HG02870 (cell line): ENCODE measurements around the gene DHRS9.

Source experiments
- ATAC-seq: cut with Tn5 transposase; IDR thresholded peaks from one replicate; pipeline ENCODE4 v1.9.1; 2021; ENCODE audit warnings: mild to moderate bottlenecking, moderate library complexity; ENCODE audit not compliant: unreplicated experiment

DHRS9 gene

DNA sequence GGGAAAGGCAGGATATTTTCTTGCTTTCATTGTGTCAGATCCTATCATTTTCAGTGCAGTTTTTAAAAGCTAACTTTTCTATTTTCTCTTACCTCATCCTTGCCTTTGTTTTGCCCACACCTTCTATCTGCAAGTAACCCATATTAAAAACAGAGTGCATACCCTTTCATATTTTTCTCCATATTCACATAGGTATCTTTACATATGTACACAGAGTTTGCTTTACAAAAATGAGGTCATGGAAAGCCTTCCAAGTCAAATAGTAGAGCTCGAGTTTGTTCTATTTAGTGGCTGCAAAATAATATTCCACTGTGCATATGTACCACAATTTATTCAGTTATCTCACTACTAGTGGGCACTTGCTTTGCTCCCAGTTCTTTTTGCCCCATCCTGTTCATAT, 3.9 kb upstream of the DHRS9 start:
- ATAC-seq, result no peak

- no peak for ATAC-seq
These were observed 3.4 kb upstream of the DHRS9 start for GRCh38 chr2:169065864-169066517.

DNA sequence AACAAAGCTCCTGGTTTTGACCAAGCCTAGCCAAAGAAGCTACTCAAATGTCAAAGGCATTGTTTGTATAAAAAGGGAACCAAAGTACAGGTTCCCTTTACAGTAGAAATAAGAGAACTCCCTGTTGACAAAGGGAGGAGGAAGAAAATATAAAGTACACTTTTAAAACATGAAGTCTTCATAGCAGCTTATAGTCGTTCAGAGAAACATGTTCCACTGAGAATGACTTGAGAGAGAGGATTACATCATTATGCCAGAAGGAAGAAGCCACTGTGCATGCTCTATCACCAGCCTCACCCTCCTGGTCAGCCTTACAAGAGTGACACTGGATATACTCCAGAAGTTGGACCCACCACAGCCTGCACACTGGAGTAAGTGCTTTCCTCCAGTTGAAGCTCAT, 2.5 kb upstream of the DHRS9 start:
- ATAC-seq, result no peak

- no peak for ATAC-seq
These were observed 470 bp downstream of the DHRS9 start for GRCh38 chr2:169069833-169070232.

GRCh38 chr2:169071455-169071854, 2.1 kb downstream of the DHRS9 start:
- no peak for ATAC-seq

GRCh38 chr2:169072163-169072925, 3.0 kb downstream of the DHRS9 start:
- ATAC-seq, result no peak

DNA sequence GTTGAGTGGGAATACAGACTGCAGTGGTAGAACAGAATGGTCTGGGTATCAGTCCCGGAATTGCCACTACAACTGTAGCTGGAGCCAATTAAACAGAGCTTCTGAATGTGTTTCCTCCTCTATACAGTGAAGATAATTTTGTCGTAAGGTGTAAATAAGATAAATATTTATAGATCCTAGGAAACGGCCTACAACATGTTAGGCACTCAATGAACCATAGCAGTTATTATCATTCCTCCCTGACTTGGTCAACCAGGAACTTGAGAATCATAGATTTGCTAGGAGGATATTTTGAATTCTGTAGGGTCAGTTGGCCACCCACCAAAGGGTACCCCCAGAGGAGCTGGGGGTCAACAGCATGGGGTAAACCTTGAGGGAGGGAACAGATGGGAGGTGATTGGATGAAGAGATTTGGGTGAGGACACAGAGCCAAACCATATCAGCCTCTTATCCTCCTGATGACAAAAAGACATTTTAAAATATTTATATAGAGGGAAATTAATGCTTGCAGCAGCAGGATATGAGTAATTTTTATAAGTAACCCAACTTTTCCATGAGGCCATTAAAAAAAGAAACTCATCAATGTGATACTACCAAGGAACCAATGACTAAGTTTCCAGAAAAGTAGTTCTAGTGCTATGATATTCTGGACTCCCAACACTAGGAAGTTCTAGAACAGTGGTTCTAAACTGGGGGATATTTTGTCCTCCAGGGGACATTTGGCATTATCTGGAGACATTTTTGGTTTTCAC, 4.0 kb downstream of the DHRS9 start:
- ATAC-seq, result no peak

GRCh38 chr2:169073963-169074751, 4.8 kb downstream of the DHRS9 start:
- ATAC-seq, result no peak

- ATAC-seq, result no peak
These were observed 8.4 kb downstream of the DHRS9 start for GRCh38 chr2:169077674-169078240.

DNA sequence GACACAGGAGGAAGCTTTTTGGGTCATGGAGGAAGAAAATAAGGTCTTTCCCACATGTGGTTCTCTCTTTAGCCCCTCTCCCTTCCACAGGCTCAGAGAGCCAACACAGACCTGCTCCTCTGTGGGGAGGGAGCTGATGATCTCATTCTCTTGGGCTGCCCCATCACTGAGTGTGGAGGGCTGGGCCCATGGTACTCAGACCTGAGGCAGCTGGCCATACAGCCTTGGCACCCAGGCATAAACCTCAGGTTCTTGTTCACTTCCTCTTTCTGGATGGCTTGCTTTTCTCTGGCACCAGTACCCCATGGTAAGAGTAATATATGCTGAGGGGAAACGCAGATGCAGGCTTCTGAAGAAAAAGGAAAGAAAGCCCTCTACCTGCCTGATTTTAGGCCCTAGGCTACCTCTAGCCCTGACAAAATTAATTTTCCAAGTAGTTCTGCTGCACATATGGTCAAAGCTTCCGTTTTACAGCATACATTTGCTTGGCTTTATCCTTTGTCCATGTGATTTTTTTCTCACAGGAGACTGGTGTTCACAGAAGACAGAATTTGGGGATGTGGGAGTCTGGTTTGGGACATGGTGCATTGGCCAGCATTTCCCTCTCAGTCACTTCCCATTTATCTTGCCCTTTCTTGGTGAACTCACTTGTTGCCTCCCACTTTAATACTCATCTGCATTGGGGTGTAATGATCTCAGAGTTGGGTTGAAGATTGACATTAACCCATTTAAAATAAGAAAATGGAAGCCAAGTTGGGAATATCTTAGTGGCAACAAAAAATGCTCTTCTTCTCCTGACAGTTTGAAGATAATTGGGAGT, 11.1 kb downstream of the DHRS9 start:
- ATAC-seq, result peak; percentile 45

GRCh38 chr2:169081551-169081950, 12.2 kb downstream of the DHRS9 start:
- no peak for ATAC-seq

GRCh38 chr2:169082995-169083394, 13.6 kb downstream of the DHRS9 start:
- ATAC-seq, result peak; percentile 82

DNA sequence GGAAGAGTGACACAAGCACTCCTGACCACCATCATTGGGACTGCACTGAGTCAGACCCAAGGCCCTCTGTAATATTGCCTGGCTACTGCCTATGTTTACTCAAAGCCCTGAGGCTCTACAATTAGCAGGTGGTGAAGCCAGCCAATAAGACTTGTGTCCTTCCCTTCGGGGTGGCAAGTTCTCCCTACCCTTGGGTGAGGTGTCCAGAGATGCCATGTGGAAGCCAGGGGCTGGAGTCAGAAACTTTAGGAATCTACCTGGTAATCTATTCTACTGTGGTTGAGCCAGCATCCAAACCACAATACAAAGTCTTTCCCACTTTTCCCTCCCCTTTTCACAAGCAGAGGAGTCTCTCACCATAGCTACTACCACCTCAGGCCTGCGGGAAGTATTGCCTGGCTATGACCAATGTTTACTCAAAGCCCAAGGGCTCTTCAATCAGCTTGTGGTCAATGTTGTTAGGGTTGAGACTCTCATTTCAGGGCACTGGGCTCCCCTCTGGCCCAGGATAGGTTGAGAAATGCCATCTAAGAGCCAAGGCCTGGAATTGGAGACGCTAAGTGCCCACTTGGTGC, 17.6 kb downstream of the DHRS9 start:
- ATAC-seq, result no peak

GRCh38 chr2:169087757-169088379, 18.5 kb downstream of the DHRS9 start:
- ATAC-seq, result no peak

- no peak for ATAC-seq
These were observed 19.8 kb downstream of the DHRS9 start for GRCh38 chr2:169089182-169089581.

- ATAC-seq, result no peak
These were observed 20.9 kb downstream of the DHRS9 start for GRCh38 chr2:169090133-169090820.

GRCh38 chr2:169091256-169091655, 21.9 kb downstream of the DHRS9 start:
- ATAC-seq, result no peak

DNA sequence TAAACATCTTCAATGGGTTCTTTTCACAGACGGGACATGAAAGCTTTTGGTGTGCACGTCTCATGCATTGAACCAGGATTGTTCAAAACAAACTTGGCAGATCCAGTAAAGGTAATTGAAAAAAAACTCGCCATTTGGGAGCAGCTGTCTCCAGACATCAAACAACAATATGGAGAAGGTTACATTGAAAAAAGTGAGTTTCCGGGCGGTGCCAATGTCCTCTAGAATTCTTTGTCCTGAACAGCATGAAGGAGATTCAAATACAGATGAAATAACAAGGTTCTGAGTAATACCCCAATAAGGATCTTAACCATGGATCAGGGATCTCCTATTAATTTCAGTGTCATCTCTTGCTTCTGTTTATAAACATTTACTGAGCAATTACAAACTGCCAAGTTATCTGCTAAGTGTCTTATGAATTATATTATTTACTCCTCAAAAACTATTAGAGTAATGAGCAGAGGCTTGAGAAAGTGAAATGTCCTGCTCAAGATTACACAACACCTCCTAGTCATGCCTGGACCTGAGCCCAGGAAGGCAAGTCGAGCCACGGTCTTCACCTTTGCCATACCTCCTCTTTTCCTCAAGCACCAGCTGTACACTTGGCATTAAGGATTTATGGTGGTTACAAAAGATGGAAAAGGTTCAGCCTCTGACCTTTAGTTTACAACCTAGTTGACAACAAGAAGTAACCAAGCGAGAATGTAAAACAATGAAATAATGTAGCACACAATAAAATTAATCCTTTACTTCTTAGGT, 22.6 kb downstream of the DHRS9 start:
- no peak for ATAC-seq
